ENCODE results near the gene RRP1B.

DNA sequence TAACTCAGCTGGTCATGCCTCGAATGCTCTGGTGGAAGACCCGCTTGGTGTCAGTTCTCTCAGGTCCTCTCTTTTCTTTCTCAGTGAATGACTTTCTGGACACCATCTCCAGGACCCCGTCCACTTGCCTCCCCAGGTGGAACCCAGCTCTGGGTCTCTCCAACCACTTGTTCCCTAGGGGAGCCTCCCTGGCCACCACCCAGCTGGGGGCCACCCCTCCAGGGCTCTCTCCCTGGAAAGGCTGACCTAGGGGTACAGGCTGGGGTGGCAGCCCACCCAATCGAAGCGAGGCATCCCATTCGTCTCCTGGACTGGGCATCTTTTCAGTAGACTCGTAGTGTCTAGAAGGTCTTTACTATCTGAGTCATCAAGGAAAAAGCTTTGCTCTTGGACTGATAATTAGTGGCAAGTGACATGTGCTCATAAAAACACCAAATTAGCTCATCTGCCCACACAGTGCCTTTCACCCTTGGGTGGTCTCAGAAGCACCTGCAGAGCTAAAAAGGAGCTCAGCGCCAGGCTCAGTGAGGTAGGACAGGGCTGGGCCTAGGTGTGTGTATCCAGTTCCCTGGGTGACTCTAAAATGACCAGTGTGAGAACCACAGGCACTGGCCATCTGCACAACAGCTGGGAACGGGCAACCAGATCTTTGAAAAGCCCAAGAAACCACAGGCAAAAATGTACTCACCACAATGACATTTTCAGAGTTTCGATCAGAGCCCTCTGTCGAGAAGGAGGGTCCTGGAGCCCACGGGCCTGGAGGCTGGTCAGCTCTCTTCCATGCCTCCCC lies 57.2 kb downstream of the RRP1B start:
- TF ChIP-seq EZH2 (IDR thresholded peaks at IDR 0.05) = no peak
- TF ChIP-seq POLR2AphosphoS5 (IDR thresholded peaks at IDR 0.05; ENCODE audit: borderline replicate concordance, low read depth, low read length) = no peak

All from SK-N-MC (cell line).